ENCODE results near the gene NEDD1.

Gene NEDD1

DNA sequence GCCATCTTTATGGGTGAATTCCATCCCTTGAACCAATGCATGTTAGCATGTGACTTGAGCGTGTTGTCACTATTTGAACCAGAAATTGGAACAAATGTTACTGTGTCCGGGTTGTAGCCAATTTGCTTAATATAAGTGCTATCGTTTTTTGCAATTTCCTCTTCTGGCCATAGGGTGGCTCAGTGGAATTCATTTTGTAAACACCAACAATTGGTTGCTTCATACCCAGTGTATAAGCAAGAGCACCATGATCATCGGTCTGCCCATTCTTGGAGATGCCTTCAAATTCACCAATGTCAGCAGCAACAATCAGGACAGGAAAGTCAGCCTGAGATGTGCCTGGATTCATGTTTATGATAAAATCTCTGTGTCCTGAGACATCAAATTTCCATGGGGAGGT lies 5.0 kb upstream of the NEDD1 start:
- DNase-seq: no peak

DNA sequence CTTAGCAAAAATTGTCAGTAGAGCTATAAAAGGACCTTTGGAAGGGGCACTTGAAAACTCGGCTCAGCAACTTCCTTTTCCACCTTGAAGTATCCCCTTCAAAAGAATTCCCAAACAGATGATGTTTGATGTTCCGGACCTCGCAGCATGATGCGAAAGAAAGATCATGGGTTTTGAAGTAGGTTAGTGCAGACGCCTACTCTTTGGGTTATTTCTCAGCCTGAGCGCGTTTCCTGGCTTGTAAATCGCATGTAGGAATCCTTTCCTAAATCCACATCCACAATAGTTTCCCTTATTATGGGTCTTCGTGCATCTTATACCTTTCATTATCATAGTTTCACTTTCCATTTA lies 584 bp upstream of the NEDD1 start:
- no peak for DNase-seq

DNA sequence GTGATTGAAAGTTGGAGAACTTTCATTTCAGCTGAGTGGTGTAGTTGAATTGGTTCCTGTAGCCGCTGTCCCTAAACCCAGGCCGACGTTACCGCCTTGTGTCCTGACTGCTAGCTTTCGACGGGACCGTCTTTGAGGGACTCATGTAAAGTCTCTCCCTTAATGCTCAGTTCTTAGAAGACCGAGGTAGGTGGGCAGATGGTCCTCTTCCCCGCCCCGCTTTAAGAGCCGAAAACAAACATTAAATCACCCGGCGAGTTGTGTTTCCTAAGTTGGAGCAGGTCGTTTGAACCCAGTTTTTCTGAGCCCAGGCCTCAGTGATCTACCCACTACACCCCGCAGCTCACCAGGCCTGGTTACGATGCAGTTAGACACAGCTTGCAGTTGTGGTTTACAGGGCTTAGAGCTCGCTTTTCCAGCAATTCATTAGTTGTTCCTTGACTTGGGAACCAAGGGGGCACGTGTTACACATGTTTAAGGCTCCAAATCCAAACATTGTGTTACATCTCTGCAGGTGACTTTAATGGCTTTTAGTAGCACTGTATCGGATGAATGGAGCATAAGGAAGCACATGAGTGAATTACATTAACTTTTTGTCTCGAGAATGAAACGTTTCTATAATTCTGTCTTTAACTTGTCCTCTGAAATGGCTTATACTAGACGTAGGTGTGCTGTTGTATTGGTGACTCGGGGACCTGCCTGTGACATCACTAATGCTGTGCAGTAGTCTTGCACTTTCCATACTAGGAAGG lies 790 bp downstream of the NEDD1 start:
- peak; percentile 57 for DNase-seq

DNA sequence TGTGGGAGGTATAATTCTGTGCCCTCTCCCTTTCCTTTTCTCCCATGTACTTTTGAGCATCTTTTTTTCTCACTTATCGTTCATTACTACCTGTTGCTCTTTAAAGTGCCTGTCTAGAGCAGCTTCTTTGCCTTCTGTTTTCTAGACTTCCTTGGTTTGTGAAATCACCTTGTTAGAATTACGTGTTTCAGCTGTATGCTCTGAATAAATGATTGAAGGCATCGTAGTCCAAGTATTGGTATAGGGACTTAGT lies 1.3 kb downstream of the NEDD1 start:
- DNase-seq: no peak

DNA sequence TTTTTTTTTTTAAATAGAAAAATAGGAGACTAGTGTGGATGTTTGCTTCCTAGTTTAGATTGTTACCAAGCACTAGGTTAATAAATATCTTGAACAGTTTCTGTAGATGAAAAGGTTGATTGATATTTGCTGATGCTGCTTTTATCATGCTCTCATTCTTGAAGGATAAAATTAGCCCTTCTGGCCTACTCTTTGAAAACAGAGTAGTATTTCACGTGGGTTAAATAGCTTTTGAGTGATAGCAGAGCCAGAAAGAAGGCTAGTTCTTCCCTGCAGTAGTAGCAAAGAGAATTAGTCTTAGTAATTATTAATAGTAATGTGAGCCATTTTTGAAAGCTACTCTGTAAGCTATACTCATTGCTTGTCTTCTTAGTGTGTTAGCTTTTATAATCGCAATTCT lies 5.2 kb downstream of the NEDD1 start:
- DNase-seq: no peak

DNA sequence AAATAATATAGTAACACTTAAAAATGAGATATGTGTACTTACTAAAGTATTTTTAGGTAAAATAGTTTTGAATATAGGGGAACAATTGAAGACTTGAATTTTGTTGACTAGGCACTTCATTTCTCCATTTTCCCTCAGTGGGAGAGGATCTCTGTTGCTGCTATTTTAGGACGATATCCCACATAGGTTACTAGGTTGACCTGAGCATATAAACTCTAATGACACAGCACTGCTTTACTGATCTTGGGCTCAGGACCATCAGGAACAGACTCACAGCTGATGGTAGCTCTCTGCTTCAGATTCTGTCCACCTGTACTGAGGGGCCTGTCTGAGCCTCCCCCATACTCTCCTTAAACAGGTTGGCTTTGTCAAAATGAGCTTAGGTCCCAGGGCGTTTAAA lies 5.9 kb downstream of the NEDD1 start:
- DNase-seq: no peak

DNA sequence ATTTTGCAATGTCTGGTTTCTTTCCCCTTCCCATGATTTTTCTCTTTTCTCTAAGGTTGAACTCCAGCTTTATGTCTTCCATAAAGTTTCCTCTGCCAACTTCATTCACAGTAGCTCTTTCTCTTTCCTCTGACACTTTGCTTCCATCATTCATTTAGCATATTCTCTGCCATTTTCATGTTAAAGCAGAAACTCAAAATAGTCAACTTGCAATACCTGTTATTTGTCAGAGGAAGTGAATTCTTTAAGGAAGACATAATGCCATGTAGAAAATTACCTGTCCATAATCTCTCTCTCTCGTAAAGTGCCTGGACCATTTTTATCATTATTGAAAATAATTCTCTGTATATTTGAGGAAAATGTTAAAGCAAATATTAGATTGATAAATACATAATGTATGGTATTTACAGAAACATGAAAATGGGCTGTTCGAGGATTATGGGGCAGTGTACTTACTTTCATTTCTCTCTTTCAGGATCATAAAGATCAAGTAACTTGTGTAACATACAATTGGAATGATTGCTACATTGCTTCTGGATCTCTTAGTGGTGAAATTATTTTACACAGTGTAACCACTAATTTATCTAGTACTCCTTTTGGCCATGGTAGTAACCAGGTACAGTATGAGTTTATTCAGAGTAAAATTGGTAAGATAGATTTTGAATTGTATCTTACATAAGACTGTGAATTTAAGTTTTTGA lies 12.6 kb downstream of the NEDD1 start:
- DNase-seq: no peak

DNA sequence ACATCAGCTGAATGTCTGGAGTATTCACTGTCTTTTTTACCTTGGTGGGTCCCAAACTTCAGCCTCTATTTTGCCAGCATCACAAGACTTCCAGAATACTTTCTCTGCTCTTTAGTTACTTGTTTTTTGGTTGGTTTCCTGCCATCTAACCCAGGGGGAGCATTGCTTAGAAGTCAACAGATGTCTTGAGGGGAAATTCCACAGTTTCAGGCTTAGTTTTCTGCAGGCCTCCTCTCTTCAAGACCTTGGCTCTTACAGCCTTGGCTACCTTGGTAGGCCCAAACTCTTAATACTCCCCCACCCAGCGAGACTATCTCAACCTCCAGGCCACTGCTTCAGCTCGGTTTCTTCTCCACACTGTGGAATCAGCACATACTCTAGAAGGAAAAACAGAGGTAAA lies 41.7 kb downstream of the NEDD1 start:
- no peak for DNase-seq

DNA sequence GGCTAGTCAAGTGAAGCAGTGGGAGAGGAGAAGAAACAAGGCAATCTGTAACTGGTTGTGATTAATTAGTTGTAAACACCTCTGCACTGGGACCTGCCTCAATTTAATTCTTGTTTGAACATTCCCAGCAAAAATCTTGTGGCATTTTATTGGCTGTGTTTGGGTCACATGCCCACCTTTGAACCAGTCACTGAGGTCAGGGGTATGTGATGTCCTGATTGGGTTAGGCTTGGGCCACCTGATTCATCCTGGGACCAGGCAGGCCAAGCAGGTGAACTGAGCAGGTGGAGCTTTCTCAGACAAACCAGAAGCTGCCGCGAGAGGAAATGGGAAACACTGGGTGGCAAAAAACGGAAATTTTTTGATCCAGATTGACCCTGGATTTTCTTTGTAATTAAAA lies 72.5 kb downstream of the NEDD1 start:
- DNase-seq: no peak

DNA sequence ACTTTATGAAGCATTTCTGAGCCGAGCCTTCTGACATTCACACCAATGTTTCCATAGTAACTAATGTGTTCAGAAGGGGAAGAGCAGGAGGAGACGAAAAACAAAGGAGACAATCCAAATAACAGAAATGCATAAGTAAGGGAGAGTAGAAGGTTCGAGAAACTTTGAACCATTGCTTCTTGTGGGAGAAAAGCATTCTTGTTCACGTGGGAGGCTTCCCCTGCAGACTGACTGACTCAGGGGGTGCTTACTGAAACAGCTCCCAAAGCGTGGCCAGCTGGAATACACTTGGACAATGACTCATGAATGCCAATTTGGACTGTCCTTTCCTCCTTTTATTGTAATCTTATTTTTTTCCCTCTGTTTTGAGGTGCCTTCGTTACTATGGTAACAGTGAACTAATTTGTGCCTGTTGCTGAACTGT lies 73.9 kb downstream of the NEDD1 start:
- DNase-seq: no peak

DNA sequence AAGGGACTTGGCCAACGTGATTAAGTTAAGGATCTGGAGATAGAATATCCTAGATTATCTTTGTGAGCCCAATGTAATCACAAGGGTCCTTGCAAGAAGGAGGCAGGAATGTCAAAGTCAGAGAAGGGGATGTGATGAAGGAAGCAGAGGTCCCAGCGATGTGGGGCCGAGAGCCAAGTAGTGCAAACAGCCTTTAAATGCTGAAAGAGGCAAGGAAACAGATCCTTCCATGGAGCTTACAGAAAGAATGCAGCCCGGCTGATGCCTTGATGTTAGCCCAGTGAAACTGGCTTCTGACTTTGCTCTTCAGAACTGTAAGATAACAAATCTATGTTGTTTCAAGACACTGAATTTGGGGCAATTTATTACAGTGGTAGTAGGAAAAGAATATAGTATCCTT lies 74.9 kb downstream of the NEDD1 start:
- DNase-seq: no peak

DNA sequence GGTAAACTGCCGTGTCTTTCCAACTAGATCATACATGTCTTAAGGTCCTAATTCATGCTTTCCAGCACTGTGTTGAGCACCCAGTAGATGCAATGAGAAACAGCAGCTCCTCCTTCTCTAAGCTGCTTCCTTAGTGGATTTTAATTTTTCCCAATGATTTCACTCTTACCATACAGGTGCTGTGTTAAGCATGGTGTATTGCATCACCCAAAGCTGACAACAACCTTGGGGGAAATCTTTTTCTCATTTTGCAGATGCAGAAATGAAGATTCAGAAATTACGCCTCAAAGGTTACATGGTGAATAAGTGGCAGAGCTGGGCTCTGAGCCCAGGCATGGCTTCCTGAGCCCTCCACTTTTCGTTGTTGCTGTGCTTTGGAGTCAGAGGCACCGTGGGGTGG lies 75.6 kb downstream of the NEDD1 start:
- no peak for DNase-seq

DNA sequence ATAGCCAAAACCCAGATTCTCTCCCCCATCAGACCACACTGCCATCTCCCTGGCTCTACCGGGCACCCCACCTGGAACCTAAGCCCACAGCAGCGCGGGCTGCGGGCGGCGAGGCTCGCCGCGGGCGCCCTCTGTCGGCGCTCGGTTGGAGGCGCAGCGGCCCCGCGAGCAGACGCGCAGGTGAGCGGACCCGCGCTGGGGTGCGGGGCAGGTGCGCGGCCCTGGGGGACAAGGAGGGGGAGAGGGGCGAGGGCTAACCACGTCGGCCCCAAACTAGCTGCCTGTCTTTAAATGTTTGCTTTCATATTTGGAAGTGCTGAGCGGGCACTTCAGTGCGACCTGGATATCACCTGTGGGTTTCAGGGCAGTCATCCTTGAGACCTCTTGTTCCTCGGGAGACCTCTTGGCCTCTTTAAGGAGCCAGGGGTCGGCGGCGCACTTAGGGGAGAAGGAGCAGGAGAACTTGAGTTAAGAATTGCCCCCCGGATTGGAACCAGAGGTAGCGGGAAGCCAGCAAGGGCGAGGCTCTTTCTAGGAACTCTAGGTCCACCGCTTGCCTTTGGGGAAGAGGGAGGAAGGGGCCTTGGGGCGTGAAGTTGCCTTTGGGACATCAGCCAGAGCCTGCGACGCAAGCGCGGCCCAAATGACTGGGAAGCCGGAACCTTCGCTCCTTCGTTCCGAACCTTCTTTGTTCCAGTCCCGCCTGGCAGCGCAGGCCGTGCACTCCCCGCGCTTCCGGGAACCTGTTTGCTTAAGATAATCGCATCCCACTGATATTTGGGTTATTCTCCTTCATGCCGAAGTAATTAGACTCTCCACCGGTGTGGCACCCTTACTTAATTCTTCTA lies 78.7 kb downstream of the NEDD1 start:
- no peak for DNase-seq

DNA sequence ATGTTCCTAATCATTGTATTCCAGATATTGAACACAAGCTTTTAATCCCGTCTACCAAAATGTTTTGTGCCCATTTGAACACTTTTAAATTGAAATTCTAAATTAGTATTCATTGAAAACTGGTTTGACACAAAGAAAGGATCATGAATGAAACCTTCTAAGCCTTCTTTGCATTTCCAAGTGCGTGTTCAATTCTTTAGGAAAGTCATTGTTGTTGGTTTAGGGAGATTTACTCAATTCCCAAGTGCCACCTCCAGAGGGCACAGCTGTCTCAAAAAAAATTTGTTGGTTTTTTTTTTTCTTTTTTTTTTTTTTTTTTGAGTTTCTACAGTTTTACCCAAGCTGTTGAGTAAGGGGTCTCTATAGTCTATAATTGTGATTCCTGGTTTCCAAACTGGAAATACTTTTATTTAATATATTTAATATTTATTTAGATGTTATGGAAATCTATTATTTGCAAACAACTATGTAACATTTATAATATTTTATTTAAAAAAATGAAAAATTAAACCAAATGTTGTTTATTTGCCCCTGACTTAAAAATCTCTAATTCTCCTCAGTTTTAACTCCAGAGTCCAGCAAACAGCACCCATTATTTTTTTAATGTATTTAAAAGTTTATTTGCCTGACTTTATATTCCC lies 79.9 kb downstream of the NEDD1 start:
- DNase-seq: peak; percentile 23

DNA sequence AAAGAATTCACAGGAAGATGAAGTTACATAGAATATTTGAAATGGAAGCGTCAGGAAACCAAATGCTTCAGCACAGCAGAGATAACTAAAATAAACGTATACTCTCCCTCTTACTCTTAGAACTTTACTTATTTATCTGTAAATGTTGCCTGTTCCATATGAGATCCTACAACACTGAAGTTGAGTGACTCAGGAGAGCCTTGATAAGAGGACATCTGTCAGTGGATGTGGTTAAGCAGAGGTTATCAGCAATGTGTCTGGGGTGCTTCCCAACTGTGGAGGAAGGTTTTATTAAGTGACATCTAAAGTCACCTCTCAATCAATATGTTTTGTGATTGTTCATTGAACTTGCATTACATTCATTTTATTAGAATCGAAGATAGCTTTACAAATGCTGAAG lies 81.9 kb downstream of the NEDD1 start:
- DNase-seq: no peak

DNA sequence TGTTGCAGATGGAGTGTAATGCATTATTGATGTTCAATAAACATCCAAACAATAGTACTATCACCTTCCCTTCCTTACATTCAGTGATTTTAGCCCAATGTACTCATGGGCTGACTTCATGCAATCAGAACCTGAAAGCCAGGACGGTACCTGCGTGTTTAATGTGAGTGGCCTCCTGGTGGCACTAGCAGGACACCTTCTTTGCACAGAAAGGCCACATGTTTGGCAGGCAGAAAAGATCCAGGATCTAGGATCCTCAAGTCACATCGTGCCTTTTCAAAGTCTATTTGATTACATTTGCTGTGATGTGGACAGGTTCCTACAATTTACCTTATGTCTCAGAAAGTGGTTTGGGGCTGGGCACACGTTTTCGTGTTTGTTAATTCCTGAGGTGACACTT lies 82.9 kb downstream of the NEDD1 start:
- peak; percentile 24 for DNase-seq

DNA sequence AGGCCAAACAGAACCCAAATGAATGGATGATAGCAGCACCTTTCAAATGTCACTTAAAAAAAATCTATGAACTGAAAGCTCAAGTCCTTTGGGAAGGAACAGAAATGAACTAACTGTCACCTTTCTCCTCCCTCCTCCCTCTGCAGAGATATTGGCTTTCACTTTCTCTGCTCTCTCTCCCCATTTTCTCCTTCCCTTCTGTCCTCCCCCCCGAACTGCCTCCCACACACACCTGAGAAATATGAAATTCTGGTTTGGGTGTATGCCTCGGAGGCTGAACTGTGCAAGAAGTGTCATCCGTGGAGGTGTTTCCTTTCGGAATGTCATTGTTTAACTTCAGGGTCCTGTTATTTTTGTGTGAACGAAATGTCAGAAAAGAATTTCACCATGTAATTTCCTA lies 87.8 kb downstream of the NEDD1 start:
- DNase-seq: no peak

DNA sequence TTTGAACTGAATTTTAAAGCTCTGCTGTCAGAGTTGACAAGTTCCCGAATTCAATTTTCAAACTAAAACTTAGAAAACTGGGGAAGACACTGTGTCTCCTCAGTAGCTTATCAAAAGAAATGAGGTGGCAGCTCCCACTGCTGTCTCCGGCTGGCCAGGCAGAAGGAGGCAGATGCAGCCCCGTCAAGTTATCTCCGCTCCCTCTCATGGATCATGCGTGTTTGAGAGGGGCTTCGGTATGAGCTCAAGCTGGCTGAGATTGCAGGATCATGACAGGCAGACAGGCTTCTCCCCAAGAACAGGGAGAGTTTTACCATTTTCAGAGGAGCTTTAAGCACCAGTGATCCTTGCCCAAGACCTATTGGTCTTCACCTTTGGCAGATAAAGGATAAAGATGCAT lies 88.8 kb downstream of the NEDD1 start:
- no peak for DNase-seq

DNA sequence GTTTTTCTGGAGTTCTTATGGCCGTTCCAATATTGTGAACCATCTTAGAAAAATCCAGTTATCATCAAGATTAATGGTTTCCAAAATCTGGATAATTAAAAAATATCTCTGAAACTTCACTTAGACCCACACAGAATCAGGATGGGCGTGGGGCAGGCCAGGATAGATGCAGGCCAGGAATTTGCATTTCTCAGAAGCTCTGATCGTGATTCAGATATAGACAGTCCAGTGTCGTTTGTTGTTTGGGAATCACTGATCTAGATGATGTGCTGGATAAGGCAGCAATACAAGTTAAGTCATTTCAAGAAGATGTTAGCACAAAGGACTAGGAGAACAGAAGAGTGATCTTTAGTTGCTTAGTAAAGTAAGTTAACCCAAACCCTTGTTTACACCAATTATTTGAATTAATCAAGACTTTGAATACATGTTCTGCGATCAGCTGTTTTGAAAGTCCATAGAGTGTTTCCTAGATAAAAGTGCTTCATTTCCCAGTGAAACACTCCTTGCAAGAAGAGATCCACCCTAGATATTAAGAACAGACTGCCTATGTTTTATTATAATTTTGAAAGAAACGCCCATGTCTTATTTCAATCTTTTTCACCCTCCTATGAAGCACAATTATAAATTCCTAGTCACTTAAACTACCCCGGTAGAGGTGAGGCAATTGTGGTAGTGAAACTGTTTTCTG lies 90.9 kb downstream of the NEDD1 start:
- DNase-seq: no peak

DNA sequence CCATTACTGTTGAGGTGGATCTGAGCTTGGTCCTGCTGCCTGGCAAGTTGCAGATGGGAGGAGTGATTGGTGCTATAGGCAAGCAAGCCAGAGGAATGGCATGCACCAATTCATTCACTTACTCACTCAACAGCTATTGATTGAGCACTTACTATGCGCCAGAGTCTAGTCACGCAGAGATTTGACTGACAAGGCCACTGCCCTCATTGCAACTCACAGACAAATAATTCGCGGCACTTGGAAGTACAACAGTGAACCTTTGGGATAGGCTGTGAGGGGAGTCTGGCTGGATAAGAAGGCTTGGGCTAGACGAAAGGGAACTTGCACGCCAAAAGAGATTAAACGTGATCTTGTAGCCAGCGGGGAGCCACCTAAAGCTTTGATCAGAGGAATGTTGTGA lies 96.2 kb downstream of the NEDD1 start:
- no peak for DNase-seq

Measured in NCI-H510A treated with DMSO at 0.1 percent for 48 hours (cell line).